ENCODE data around the gene SGPP1.
"Not testable (repeated sequence)": the region's sequence is repeated elsewhere in the genome, so short reads cannot be mapped to it uniquely, and the experiment has no call there.

SGPP1 gene

GRCh38 chr14:63725786-63726460 is 1.9 kb downstream of the SGPP1 start:
- no peak for DNase-seq (ENCODE audit: low read depth)

GRCh38 chr14:63717702-63718101 is 10.2 kb downstream of the SGPP1 start:
- DNase-seq (ENCODE audit: low read depth): no peak

GRCh38 chr14:63715360-63715759 is 12.5 kb downstream of the SGPP1 start:
- no peak for DNase-seq (ENCODE audit: low read depth)

GRCh38 chr14:63713764-63714163 is 14.1 kb downstream of the SGPP1 start:
- no peak for DNase-seq (ENCODE audit: low read depth)

- no peak for DNase-seq (ENCODE audit: low read depth)
Observed at GRCh38 chr14:63713058-63713457, 14.8 kb downstream of the SGPP1 start.

- DNase-seq (ENCODE audit: low read depth): no peak
Observed at GRCh38 chr14:63712123-63712522, 15.7 kb downstream of the SGPP1 start.

- no peak for DNase-seq (ENCODE audit: low read depth)
Observed at GRCh38 chr14:63710497-63710896, 17.4 kb downstream of the SGPP1 start.

- no peak for DNase-seq (ENCODE audit: low read depth)
Observed at GRCh38 chr14:63709589-63709988, 18.3 kb downstream of the SGPP1 start.

- no peak for DNase-seq (ENCODE audit: low read depth)
Observed at GRCh38 chr14:63707216-63707615, 20.6 kb downstream of the SGPP1 start.

- no peak for DNase-seq (ENCODE audit: low read depth)
Observed at GRCh38 chr14:63705561-63706070, 22.2 kb downstream of the SGPP1 start.

- DNase-seq (ENCODE audit: low read depth): not testable (repeated sequence)
Observed at GRCh38 chr14:63702530-63702929, 25.3 kb downstream of the SGPP1 start.

GRCh38 chr14:63701606-63702299 is 26.1 kb downstream of the SGPP1 start:
- DNase-seq (ENCODE audit: low read depth): no peak

GRCh38 chr14:63692310-63693020 is 35.4 kb downstream of the SGPP1 start:
- DNase-seq (ENCODE audit: low read depth): no peak

- no peak for DNase-seq (ENCODE audit: low read depth)
Observed at GRCh38 chr14:63689132-63689531, 38.7 kb downstream of the SGPP1 start.

GRCh38 chr14:63686926-63687325 is 40.9 kb downstream of the SGPP1 start:
- DNase-seq (ENCODE audit: low read depth): no peak

- no peak for DNase-seq (ENCODE audit: low read depth)
Observed at GRCh38 chr14:63685401-63685800, 42.5 kb downstream of the SGPP1 start.

- DNase-seq (ENCODE audit: low read depth): no peak
Observed at GRCh38 chr14:63682727-63683593, 44.9 kb downstream of the SGPP1 start.

- no peak for DNase-seq (ENCODE audit: low read depth)
Observed at GRCh38 chr14:63678536-63678935, 49.3 kb downstream of the SGPP1 start.

GRCh38 chr14:63677891-63678379 is 49.9 kb downstream of the SGPP1 start:
- DNase-seq (ENCODE audit: low read depth): no peak

- no peak for DNase-seq (ENCODE audit: low read depth)
Observed at GRCh38 chr14:63676615-63677014, 51.2 kb downstream of the SGPP1 start.

- no peak for DNase-seq (ENCODE audit: low read depth)
Observed at GRCh38 chr14:63673886-63674497, 53.9 kb downstream of the SGPP1 start.

Data from stimulated activated CD8-positive, alpha-beta memory T cell treated with anti-CD3 and anti-CD28 coated beads, Interleukin-7, amount 100 ng/mL, for 24 hours (primary cell).